ENCODE data around the gene CTIF. TPM values are rescaled to one million over a fixed set of nuclear protein-coding genes. Genes with fewer than 3 reads are reported as not detected.
A peak's percentile ranks its signal among the peaks of the same experiment; 100 is the strongest.
"Not testable (repeated sequence)": the region's sequence is repeated elsewhere in the genome, so short reads cannot be mapped to it uniquely, and the experiment has no call there.

Gene CTIF
- total RNA-seq, 2 experiments from 2014 or later = 3.2 to 3.5 TPM

- ChIA-PET POLR2A (interaction anchor here (1.1 kb wide), 1 partner anchor 71 kb away, joined by 3 read pairs; no protein-coding TSS in a partner anchor), CTCF (interaction anchor here (1.7 kb wide), 1 partner anchor 29 kb away, joined by 5 read pairs; no protein-coding TSS in a partner anchor)
- Mint-ChIP-seq H3K27ac (peak overlapping the region; percentile 88), H3K27me3 (no peaks in the 10 kb centered on the region), H3K4me3 (no peak overlapping the region), H3K4me1 (ENCODE audit: low read depth) (peaks cover 61% of the 10 kb centered on the region), H3K36me3 (ENCODE audit: low read depth) (no peaks in the 10 kb centered on the region), H3K9me3 (no peaks in the 10 kb centered on the region)
- DNase-seq = peak; percentile 68
- peak; percentile 89 for ATAC-seq
- intact Hi-C loops (cut with micrococcal nuclease) = no loop called here
- TF ChIP-seq CTCF (IDR thresholded peaks at IDR 0.05) = no peak
Observed at GRCh38 chr18:48806551-48807261, 267.9 kb downstream of the CTIF start.

DNA sequence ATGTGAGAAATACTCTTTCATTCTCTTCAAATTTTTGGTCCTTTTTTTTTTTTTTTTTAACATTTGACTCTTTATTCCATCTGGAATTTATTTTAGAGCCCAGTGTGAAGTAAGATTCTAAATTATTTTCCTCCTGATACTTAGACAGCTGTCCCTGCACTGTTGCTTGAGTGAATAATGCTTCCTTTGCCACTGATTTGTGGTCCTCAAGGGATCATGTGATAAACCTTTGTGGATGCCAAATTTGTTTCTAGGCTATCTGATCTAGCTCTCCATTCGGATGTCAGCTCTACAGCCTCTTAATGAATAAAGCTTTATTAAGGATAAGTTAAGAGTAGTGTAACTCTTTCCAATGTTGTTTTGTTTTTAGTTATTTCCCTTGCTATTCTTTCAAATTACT lies 269.6 kb downstream of the CTIF start:
- ChIA-PET POLR2A (interaction anchor here (1.1 to 1.3 kb wide), 2 partner anchors 8 to 679 kb away, joined by 3 read pairs; partner anchors contain the start of gene C18orf32), CTCF (interaction anchor here (0.7 to 1.7 kb wide), 3 partner anchors 31 to 477 kb away, joined by 3 to 5 read pairs (median 3); no protein-coding TSS in a partner anchor)
- H3K9me3 Mint-ChIP-seq = no peaks in the 10 kb centered on the region
- peaks cover 52% of the 10 kb centered on the region for H3K4me1 Mint-ChIP-seq (ENCODE audit: low read depth)
- ATAC-seq (no peak), DNase-seq (no peak)
- TF ChIP-seq CTCF (IDR thresholded peaks at IDR 0.05) = no peak
- no peak overlapping the region for H3K4me3 Mint-ChIP-seq
- H3K36me3 Mint-ChIP-seq (ENCODE audit: low read depth) = no peaks in the 10 kb centered on the region
- intact Hi-C loops (cut with micrococcal nuclease) = no loop called here
- H3K27me3 Mint-ChIP-seq = no peaks in the 10 kb centered on the region
- no peak overlapping the region for H3K27ac Mint-ChIP-seq

- no peak for ATAC-seq
- TF ChIP-seq CTCF (IDR thresholded peaks at IDR 0.05) = no peak
- ChIA-PET CTCF (interaction anchor here (1.4 kb wide), 1 partner anchor 104 kb away, joined by 3 read pairs; no protein-coding TSS in a partner anchor), POLR2A (no interaction called here)
- H3K4me3 Mint-ChIP-seq = no peak overlapping the region
- DNase-seq = no peak
- no peaks in the 10 kb centered on the region for H3K27me3 Mint-ChIP-seq
- no peak overlapping the region for H3K27ac Mint-ChIP-seq
- peaks cover 53% of the 10 kb centered on the region for H3K4me1 Mint-ChIP-seq (ENCODE audit: low read depth)
- H3K9me3 Mint-ChIP-seq = no peaks in the 10 kb centered on the region
- H3K36me3 Mint-ChIP-seq (ENCODE audit: low read depth) = no peaks in the 10 kb centered on the region
- intact Hi-C loops (cut with micrococcal nuclease) = no loop called here
Observed at GRCh38 chr18:48809365-48809764, 270.5 kb downstream of the CTIF start.

DNA sequence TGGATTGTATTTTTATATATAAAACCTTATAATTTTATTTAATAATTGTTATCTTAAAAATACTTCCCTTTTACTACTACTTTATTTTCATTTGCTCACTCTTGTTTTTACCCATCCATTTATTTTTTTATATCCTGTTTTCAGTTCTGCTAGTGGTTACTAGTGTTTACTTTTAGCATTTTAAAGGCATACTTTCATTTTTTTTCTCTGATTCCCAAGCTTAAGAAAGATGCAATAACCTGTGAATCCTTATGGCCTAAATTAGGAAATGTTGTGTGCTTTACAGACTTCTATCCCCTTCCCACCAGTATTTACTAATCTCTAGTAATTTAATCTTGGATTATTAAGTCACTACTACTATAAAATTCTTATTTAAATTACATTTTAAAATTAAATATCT lies 272.0 kb downstream of the CTIF start:
- Mint-ChIP-seq H3K36me3 (ENCODE audit: low read depth) (no peaks in the 10 kb centered on the region), H3K4me1 (ENCODE audit: low read depth) (peaks cover 55% of the 10 kb centered on the region), H3K4me3 (no peak overlapping the region), H3K27ac (no peak overlapping the region), H3K27me3 (no peaks in the 10 kb centered on the region), H3K9me3 (no peaks in the 10 kb centered on the region)
- ChIA-PET POLR2A (no interaction called here), CTCF (no interaction called here)
- ATAC-seq = no peak
- no peak for TF ChIP-seq CTCF (IDR thresholded peaks at IDR 0.05)
- intact Hi-C loops (cut with micrococcal nuclease) = no loop called here
- DNase-seq = no peak

DNA sequence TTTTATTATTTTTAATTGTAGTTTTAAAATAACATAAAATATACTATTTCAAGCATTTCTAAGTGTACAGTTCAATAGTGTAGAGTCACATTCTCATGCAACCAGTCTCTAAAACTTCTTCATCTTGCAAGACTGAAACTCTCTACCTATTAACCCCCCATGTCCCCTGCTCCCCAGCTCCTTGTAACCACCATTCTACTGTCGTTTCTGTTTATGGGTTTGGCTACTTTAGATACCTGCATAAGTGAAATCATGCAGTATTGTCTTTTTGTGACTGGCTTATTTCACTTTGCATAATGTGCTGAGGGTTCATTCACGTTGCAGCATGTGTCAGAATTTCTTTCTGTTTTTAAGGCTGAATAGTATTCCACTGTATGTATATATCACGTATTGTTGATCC lies 272.6 kb downstream of the CTIF start:
- Mint-ChIP-seq H3K4me3 (no peak overlapping the region), H3K36me3 (ENCODE audit: low read depth) (no peaks in the 10 kb centered on the region), H3K4me1 (ENCODE audit: low read depth) (peaks cover 56% of the 10 kb centered on the region), H3K27ac (no peak overlapping the region), H3K9me3 (no peaks in the 10 kb centered on the region), H3K27me3 (no peaks in the 10 kb centered on the region)
- intact Hi-C loops (cut with micrococcal nuclease) = no loop called here
- ATAC-seq (no peak), DNase-seq (no peak)
- CTCF ChIA-PET = no interaction called here
- no peak for TF ChIP-seq CTCF (IDR thresholded peaks at IDR 0.05)
- POLR2A ChIA-PET = interaction anchor here (3.1 kb wide), 1 partner anchor 9 kb away, joined by 12 read pairs; no protein-coding TSS in a partner anchor

DNA sequence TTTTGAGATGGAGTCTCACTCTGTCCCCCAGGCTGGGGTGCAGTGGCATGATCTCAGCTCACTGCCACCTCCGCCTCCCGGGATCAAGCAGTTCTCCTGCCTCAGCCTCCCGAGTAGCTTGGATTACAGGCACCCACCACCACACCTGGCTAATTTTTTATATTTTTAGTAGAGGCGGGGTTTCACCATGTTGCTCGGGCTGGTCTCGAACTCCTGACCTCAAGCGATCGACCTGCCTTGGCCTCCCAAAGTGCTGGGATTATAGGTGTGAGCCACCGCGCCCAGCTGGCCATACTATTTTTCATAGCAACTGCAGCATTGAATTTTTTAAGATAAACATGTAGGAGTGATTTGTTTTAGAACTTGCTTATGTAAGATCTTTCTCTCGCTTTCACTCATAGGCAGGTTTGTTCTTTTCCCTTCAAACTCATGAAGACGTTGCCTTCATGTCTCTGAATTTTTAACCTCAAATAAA lies 273.2 kb downstream of the CTIF start:
- CTCF ChIA-PET; ATAC-seq; H3K36me3 Mint-ChIP-seq (ENCODE audit: low read depth); H3K27ac Mint-ChIP-seq; DNase-seq; H3K4me3 Mint-ChIP-seq; H3K9me3 Mint-ChIP-seq; intact Hi-C loops (cut with micrococcal nuclease); H3K27me3 Mint-ChIP-seq: not testable (repeated sequence)
- POLR2A ChIA-PET = interaction anchor here (3.1 kb wide), 1 partner anchor 10 kb away, joined by 12 read pairs; no protein-coding TSS in a partner anchor
- peaks cover 52% of the 10 kb centered on the region for H3K4me1 Mint-ChIP-seq (ENCODE audit: low read depth)
